HUES64 (cell line): ENCODE measurements around the gene PSG5.
"Not testable (repeated sequence)": the region's sequence is repeated elsewhere in the genome, so short reads cannot be mapped to it uniquely, and the experiment has no call there.

Experiments
- H3K27ac ChIP-seq: 2 replicates; pipeline ENCODE4 v1.7.0; 2013; ENCODE audit warnings: low read depth, low read length, inconsistent platforms
- H3K27me3 ChIP-seq: 2 replicates; pipeline ENCODE4 v1.6.1; 2013; ENCODE audit warnings: mild to moderate bottlenecking, low read length; ENCODE audit not compliant: insufficient read depth
- H3K36me3 ChIP-seq: 2 replicates; pipeline ENCODE4 v1.6.1; 2013; ENCODE audit warnings: mild to moderate bottlenecking, low read length; ENCODE audit not compliant: insufficient read depth
- H3K4me1 ChIP-seq: 2 replicates; pipeline ENCODE4 v1.6.1; 2013; ENCODE audit warnings: mild to moderate bottlenecking, low read length, moderate library complexity; ENCODE audit not compliant: insufficient read depth
- H3K4me3 ChIP-seq: 2 replicates; pipeline ENCODE4 v1.5.1; 2013; ENCODE audit warnings: mild to moderate bottlenecking, low read length, moderate library complexity
- H3K9ac ChIP-seq: 2 replicates; pipeline ENCODE4 v1.6.1; 2013; ENCODE audit warnings: mild to moderate bottlenecking, low read depth, low read length
- H3K9me3 ChIP-seq: 2 replicates; pipeline ENCODE4 v1.6.1; 2013; ENCODE audit warnings: low read depth, low read length; ENCODE audit not compliant: insufficient read depth
- WGBS: fragments of 150-250, 120-280 bp; methylation state at CpG from one replicate; pipeline ENCODE4 v1.1.7; 2013; ENCODE audit warnings: missing lambda C conversion rate; 5-methylcytosine and 5-hydroxymethylcytosine counted together

Gene PSG5

GRCh38 chr19:43179569-43180147, 6.7 kb downstream of the PSG5 start:
- not testable (repeated sequence) for H3K4me1 ChIP-seq, H3K36me3 ChIP-seq, H3K9me3 ChIP-seq, H3K27ac ChIP-seq, H3K27me3 ChIP-seq, H3K4me3 ChIP-seq, H3K9ac ChIP-seq
- WGBS, result 20% methylated on average over 1 of the region's 1 CpG

GRCh38 chr19:43178577-43178976, 7.8 kb downstream of the PSG5 start:
- H3K4me1 ChIP-seq, H3K9ac ChIP-seq, H3K9me3 ChIP-seq, H3K27ac ChIP-seq, H3K36me3 ChIP-seq, H3K4me3 ChIP-seq, H3K27me3 ChIP-seq: not testable (repeated sequence)
- 93% methylated on average over 3 of the region's 3 CpGs for WGBS

- H3K27ac ChIP-seq, H3K36me3 ChIP-seq, H3K9me3 ChIP-seq, H3K4me1 ChIP-seq, H3K27me3 ChIP-seq, H3K4me3 ChIP-seq, H3K9ac ChIP-seq: not testable (repeated sequence)
- 81% methylated on average over 2 of the region's 3 CpGs for WGBS
Observed at GRCh38 chr19:43165906-43166305, 20.4 kb downstream of the PSG5 start.

GRCh38 chr19:43163135-43163534, 23.2 kb downstream of the PSG5 start:
- not testable (repeated sequence) for H3K9ac ChIP-seq, H3K9me3 ChIP-seq, H3K27me3 ChIP-seq, H3K4me1 ChIP-seq, H3K36me3 ChIP-seq, H3K27ac ChIP-seq, H3K4me3 ChIP-seq
- WGBS, result 79% methylated on average over 2 of the region's 3 CpGs

GRCh38 chr19:43162261-43162660, 24.1 kb downstream of the PSG5 start:
- not testable (repeated sequence) for H3K27ac ChIP-seq, H3K9me3 ChIP-seq
- 79% methylated on average over 2 of the region's 2 CpGs for WGBS

GRCh38 chr19:43152214-43152613, 34.1 kb downstream of the PSG5 start:
- Histone ChIP-seq H3K4me3 (no peak overlapping the region), H3K4me1 (no peaks in the 10 kb centered on the region), H3K9ac (no peak overlapping the region), H3K27me3 (no peaks in the 10 kb centered on the region), H3K27ac (no peak overlapping the region), H3K9me3 (peaks cover 19% of the 10 kb centered on the region), H3K36me3 (no peaks in the 10 kb centered on the region)
- 88% methylated on average over 4 of the region's 4 CpGs for WGBS

More at GRCh38 chr19:43162261-43162660, 24.1 kb downstream of the PSG5 start:
- not testable (repeated sequence) for H3K4me1 ChIP-seq, H3K4me3 ChIP-seq, H3K27me3 ChIP-seq, H3K9ac ChIP-seq, H3K36me3 ChIP-seq

- H3K9ac ChIP-seq, result not testable (repeated sequence)
Observed at GRCh38 chr19:43149788-43150187, 36.5 kb downstream of the PSG5 start.

GRCh38 chr19:43148233-43148632, 38.1 kb downstream of the PSG5 start:
- Histone ChIP-seq H3K4me1 (no peaks in the 10 kb centered on the region), H3K27me3 (no peaks in the 10 kb centered on the region), H3K4me3 (no peak overlapping the region), H3K27ac (no peak overlapping the region), H3K9ac (no peak overlapping the region), H3K36me3 (no peaks in the 10 kb centered on the region), H3K9me3 (peaks cover 10% of the 10 kb centered on the region; the same call in 1 of the 2 replicates)
- WGBS, result no CpG with 5 or more reads among the region's 1 CpG

More at GRCh38 chr19:43149788-43150187, 36.5 kb downstream of the PSG5 start:
- H3K4me3 ChIP-seq, H3K36me3 ChIP-seq, H3K27me3 ChIP-seq, H3K27ac ChIP-seq, H3K4me1 ChIP-seq: not testable (repeated sequence)
- peaks cover 10% of the 10 kb centered on the region; the same call in 1 of the 2 replicates for H3K9me3 ChIP-seq
- WGBS, result 95% methylated on average over 7 of the region's 7 CpGs

GRCh38 chr19:43141763-43142162, 44.6 kb downstream of the PSG5 start:
- not testable (repeated sequence) for H3K27ac ChIP-seq, H3K9ac ChIP-seq, H3K9me3 ChIP-seq, H3K27me3 ChIP-seq, H3K4me1 ChIP-seq, H3K4me3 ChIP-seq, H3K36me3 ChIP-seq
- 90% methylated on average over 1 of the region's 1 CpG for WGBS

GRCh38 chr19:43132696-43133095, 53.6 kb downstream of the PSG5 start:
- Histone ChIP-seq H3K27ac (no peak overlapping the region), H3K9ac (no peak overlapping the region), H3K9me3 (peaks cover 8% of the 10 kb centered on the region; the same call in 1 of the 2 replicates), H3K36me3 (no peaks in the 10 kb centered on the region), H3K27me3 (no peaks in the 10 kb centered on the region), H3K4me1 (no peaks in the 10 kb centered on the region), H3K4me3 (no peak overlapping the region)
- 76% methylated on average over 6 of the region's 6 CpGs for WGBS

- H3K36me3 ChIP-seq, H3K4me3 ChIP-seq, H3K4me1 ChIP-seq, H3K9ac ChIP-seq, H3K27ac ChIP-seq, H3K27me3 ChIP-seq: not testable (repeated sequence)
- H3K9me3 ChIP-seq, result peaks cover 13% of the 10 kb centered on the region; the same call in 1 of the 2 replicates
- 86% methylated on average over 8 of the region's 8 CpGs for WGBS
Observed at GRCh38 chr19:43131281-43131842, 55.0 kb downstream of the PSG5 start.

GRCh38 chr19:43129197-43129596, 57.1 kb downstream of the PSG5 start:
- not testable (repeated sequence) for H3K4me3 ChIP-seq, H3K4me1 ChIP-seq, H3K9ac ChIP-seq, H3K27me3 ChIP-seq, H3K36me3 ChIP-seq, H3K27ac ChIP-seq
- peaks cover 13% of the 10 kb centered on the region; the same call in 1 of the 2 replicates for H3K9me3 ChIP-seq
- 90% methylated on average over 7 of the region's 7 CpGs for WGBS
